ENCODE data around the gene ALK. TPM values are rescaled to one million over a fixed set of nuclear protein-coding genes. Genes with fewer than 3 reads are reported as not detected.

Gene ALK
- total and polyA plus RNA-seq, 2 donors (not counting 1 experiment from before 2014, with no cell fraction given): under 0.01 to 0.02 TPM

GRCh38 chr2:29528371-29528770, 393.0 kb downstream of the ALK start:
- peaks cover 14% of the 10 kb centered on the region for H3K4me1 ChIP-seq (ENCODE audit: control insufficient read depth, extremely low read depth, insufficient read depth, low read length)
- no peaks in the 10 kb centered on the region for H3K79me2 ChIP-seq (ENCODE audit: control insufficient read depth, insufficient read depth, low read length)

GRCh38 chr2:29527947-29528346, 393.4 kb downstream of the ALK start:
- DNase-seq (ENCODE audit: low read depth in 2 of 2): no peak
- H3K4me2 ChIP-seq (ENCODE audit: extremely low read depth, insufficient read depth, low read length): no peak overlapping the region

More at GRCh38 chr2:29528371-29528770, 393.0 kb downstream of the ALK start:
- no peak overlapping the region for H3K9ac ChIP-seq (ENCODE audit: insufficient read depth, low read length)
- H3K4me3 ChIP-seq (replicated peaks in 1 of 4; ENCODE audit: control extremely low read depth in 1 of 4, insufficient read depth in 1 of 4, low read depth in 3 of 4, low read length in 4 of 4): no peak overlapping the region
- DNase-seq (ENCODE audit: low read depth in 2 of 2): no peak
- peak overlapping the region; percentile 72 for H3K4me2 ChIP-seq (ENCODE audit: extremely low read depth, insufficient read depth, low read length)
- peak overlapping the region; percentile 70 for H3K27ac ChIP-seq (ENCODE audit: insufficient read depth, low read length)
- no peaks in the 10 kb centered on the region for H4K20me1 ChIP-seq (ENCODE audit: control insufficient read depth, extremely low read depth, insufficient read depth, low read length)
- no peak overlapping the region for H2AFZ ChIP-seq (ENCODE audit: low read length)
- H3K27me3 ChIP-seq (ENCODE audit: control insufficient read depth, insufficient read depth, low read length): no peaks in the 10 kb centered on the region
- no peaks in the 10 kb centered on the region for H3K36me3 ChIP-seq (ENCODE audit: control insufficient read depth, insufficient read depth, low read length)
- no peak for TF ChIP-seq EZH2 (IDR thresholded peaks at IDR 0.05; ENCODE audit: low read length, missing control alignments)
- TF ChIP-seq CTCF (conservative IDR thresholded peaks at IDR 0.05 in 1 of 2, IDR thresholded peaks at IDR 0.05 in 1 of 2; ENCODE audit: low read depth in 1 of 2, low read length in 2 of 2): no peak
- H3K9me3 ChIP-seq (ENCODE audit: control insufficient read depth, insufficient read depth, low read depth, low read length): no peaks in the 10 kb centered on the region

More at GRCh38 chr2:29527947-29528346, 393.4 kb downstream of the ALK start:
- no peak overlapping the region for H3K4me3 ChIP-seq (replicated peaks in 1 of 4; ENCODE audit: control extremely low read depth in 1 of 4, insufficient read depth in 1 of 4, low read depth in 3 of 4, low read length in 4 of 4)
- TF ChIP-seq EZH2 (IDR thresholded peaks at IDR 0.05; ENCODE audit: low read length, missing control alignments) (no peak), CTCF (conservative IDR thresholded peaks at IDR 0.05 in 1 of 2, IDR thresholded peaks at IDR 0.05 in 1 of 2; ENCODE audit: low read depth in 1 of 2, low read length in 2 of 2) (no peak)
- H3K9ac ChIP-seq (ENCODE audit: insufficient read depth, low read length): no peak overlapping the region
- peak overlapping the region; percentile 70 for H3K27ac ChIP-seq (ENCODE audit: insufficient read depth, low read length)
- H4K20me1 ChIP-seq (ENCODE audit: control insufficient read depth, extremely low read depth, insufficient read depth, low read length): no peaks in the 10 kb centered on the region
- H3K4me1 ChIP-seq (ENCODE audit: control insufficient read depth, extremely low read depth, insufficient read depth, low read length): peaks cover 18% of the 10 kb centered on the region
- no peaks in the 10 kb centered on the region for H3K36me3 ChIP-seq (ENCODE audit: control insufficient read depth, insufficient read depth, low read length)
- H2AFZ ChIP-seq (ENCODE audit: low read length): no peak overlapping the region
- H3K27me3 ChIP-seq (ENCODE audit: control insufficient read depth, insufficient read depth, low read length): no peaks in the 10 kb centered on the region
- no peaks in the 10 kb centered on the region for H3K79me2 ChIP-seq (ENCODE audit: control insufficient read depth, insufficient read depth, low read length)
- H3K9me3 ChIP-seq (ENCODE audit: control insufficient read depth, insufficient read depth, low read depth, low read length): no peaks in the 10 kb centered on the region
